CD4-positive, alpha-beta T cell treated with Interleukin-6 for 4 hours (primary cell): Measurements from ENCODE around the gene MEGF6.

Experiments used
- DNase-seq: peaks from one replicate; pipeline ENCODE4 v3.0.0-alpha.2; 2020; ENCODE audit warnings: mixed read lengths

Gene MEGF6

GRCh38 chr1:3606779-3607702, 4.3 kb downstream of the MEGF6 start:
- DNase-seq: no peak

- DNase-seq: no peak
Observed at GRCh38 chr1:3604997-3605823, 6.1 kb downstream of the MEGF6 start.

DNA sequence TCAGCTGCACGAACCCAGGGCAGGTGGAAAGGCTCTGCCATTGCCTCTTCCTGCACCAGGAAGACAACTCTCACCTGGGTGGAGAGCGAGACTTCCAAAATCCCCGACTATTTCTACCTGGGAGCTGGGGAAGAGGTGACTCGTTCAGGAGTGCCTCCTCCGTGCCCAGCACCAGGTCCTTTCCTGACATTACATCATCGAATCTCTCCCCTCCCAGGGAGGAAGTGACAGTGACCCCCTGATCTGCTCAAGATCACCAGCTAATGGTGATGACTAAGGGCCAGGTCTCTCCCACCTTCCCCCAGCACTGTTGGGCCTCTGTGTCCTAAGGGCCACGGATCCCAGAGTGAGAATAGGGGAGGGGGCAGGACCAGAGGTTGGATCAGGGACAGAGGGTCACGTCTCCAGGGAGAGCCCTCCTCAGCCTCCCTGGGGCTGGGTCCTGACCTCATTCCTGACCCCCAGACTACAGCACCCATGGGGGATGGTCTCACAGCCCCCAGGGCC, 6.8 kb downstream of the MEGF6 start:
- DNase-seq: no peak

- DNase-seq: no peak
Observed at GRCh38 chr1:3603571-3604467, 7.5 kb downstream of the MEGF6 start.

- no peak for DNase-seq
Observed at GRCh38 chr1:3603156-3603555, 8.2 kb downstream of the MEGF6 start.

DNA sequence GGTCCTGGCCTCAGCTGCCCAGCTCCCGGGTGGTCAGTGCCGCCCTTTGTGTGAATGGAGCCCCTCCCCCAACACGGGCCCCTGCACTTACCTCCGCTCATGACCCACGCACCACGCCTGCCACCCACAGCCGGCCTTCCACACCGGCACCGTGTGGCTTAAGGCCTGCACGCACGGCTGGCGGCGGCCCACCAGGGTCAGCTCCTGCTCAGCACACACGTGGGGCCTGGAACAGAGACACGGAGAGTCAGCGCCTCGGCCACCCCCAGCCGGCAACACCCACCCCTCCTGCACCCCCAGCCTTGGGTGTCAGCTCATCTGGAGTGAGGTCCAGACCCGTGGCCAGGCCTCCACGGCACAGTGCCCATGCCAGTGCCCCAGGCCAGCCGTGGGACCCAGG, 8.9 kb downstream of the MEGF6 start:
- DNase-seq: no peak

GRCh38 chr1:3601743-3602142, 9.6 kb downstream of the MEGF6 start:
- no peak for DNase-seq

DNA sequence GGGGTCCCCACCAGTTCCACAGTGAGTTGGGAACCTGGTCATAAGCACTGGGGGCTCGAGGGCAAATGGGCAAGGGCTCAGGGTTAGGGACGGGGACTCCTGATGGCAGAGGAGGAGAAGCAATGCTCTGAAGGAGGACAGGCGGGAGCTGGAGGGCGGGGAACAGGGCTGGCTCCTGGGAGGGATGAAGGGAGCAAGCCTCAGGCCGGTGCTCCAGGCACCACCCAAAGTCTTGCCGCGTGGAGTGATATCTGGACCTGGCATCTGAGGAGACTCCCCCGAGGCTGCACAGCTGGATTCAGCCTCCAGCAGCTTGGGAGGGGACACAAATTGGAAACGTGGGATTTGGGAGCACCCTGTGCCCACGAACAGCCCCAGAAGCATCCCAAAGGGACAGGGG, 11.0 kb downstream of the MEGF6 start:
- DNase-seq: no peak

DNA sequence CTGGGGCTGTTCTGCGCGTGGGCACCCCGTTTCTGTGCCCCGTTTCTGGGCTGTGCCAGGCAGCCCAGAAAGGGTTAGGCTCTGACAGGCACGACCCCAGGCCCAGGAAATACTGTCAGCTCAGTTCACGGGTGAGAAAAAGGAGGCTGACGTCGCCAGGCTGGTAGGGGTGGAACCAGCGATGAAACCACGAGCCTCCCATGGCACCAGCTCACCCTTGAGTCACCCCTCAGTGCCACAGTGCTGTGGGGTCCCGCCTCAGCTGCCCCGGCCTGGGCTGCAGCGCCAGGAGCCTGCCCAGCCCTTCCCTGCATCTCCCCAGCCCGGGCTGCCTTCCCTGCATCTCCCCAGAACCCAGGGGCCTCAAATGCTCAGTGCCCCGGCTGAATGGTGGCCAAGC, 11.5 kb downstream of the MEGF6 start:
- DNase-seq: no peak

- no peak for DNase-seq
Observed at GRCh38 chr1:3599286-3599811, 12.0 kb downstream of the MEGF6 start.

- DNase-seq: no peak
Observed at GRCh38 chr1:3598522-3599285, 12.6 kb downstream of the MEGF6 start.

DNA sequence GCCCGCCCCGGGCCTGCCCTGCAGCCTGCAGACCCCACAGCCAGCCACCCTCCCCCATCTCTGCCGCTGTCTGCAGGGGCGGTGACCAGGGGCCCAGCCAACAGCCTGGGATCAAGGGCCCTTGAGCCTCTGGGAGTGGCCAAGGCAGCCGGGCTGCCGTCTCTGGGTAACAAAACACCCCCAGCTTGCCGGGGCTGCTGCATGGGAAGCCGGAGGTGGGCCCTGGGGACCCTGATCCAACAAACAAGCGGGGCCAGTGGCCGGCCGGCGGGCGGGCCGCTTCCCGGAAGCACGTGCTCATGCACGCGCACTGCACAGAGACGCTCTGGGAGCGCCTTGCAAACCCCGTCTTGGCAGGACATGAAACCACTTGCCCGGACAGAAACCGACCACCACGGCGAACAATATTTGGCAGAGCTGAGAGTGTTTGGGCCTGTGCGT, 13.2 kb downstream of the MEGF6 start:
- peak; percentile 12 for DNase-seq

DNA sequence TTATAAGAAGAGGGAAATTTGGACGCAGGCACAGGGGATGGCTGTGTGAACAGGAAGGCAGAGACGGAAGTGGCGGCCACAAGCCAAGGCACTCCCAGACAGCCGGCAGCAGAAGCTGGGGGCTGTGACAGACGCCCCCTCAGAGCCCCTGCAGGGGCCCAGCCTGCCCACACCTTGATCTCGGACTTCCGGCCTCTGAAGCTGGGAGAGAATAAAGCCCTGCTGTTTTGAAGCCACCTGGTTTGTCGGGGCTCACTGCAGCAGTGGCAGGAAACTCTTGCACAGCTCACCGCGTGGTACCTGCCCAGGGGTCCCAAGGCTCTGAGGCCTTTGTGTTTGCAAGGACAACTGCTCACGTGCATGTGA, 13.7 kb downstream of the MEGF6 start:
- DNase-seq: peak; percentile 50

GRCh38 chr1:3596663-3597598, 14.4 kb downstream of the MEGF6 start:
- no peak for DNase-seq

DNA sequence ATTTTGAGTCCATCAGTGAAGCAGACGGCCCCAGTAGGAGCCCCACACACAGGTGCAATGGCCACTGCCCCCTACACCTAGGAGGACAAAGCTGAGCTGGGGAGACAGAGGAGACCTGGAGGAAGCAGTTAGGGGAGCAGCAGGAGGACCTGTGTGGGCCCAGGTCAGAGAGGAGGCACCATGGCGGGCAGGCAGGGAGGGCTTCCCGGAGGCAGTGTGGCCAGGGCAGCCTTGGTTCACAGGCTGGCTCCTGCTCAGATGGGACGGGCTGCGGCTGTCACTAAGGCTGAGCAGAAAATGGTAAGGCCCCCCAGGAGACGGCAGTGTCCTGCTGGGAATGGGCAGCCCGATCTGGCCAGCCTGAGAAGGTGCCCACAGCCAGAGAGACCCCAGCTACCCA, 15.4 kb downstream of the MEGF6 start:
- no peak for DNase-seq

- no peak for DNase-seq
Observed at GRCh38 chr1:3594706-3595377, 16.5 kb downstream of the MEGF6 start.

GRCh38 chr1:3593745-3594144, 17.6 kb downstream of the MEGF6 start:
- no peak for DNase-seq

DNA sequence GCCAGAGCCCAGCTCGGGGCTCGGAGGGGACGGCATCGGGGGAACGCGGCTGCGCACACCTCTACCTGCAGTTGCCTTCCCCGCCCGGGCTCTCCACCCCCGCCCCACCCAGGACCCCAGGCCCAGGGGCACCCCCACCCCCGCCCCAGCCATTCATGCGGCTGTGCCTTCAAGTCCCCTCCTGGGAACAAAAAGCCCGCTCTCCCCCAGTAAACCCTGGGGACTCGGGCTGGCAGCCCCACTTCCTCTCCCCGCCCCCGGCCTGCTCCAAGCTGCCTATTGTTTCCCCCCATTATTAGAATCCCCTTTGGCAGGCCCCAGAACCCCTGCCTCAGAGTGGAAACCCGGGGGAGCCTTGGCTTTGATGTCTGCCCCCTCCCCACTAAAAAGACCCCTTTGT, 18.0 kb downstream of the MEGF6 start:
- DNase-seq: no peak

- no peak for DNase-seq
Observed at GRCh38 chr1:3590951-3591865, 20.1 kb downstream of the MEGF6 start.
